ENCODE data around the gene GFPT1.
A peak's percentile ranks its signal among the peaks of the same experiment; 100 is the strongest.

The GFPT1 gene

GRCh38 chr2:69393963-69394362, 6.9 kb upstream of the GFPT1 start:
- DNase-seq (ENCODE audit: low read depth) = no peak
- TF ChIP-seq, protein P1, sequence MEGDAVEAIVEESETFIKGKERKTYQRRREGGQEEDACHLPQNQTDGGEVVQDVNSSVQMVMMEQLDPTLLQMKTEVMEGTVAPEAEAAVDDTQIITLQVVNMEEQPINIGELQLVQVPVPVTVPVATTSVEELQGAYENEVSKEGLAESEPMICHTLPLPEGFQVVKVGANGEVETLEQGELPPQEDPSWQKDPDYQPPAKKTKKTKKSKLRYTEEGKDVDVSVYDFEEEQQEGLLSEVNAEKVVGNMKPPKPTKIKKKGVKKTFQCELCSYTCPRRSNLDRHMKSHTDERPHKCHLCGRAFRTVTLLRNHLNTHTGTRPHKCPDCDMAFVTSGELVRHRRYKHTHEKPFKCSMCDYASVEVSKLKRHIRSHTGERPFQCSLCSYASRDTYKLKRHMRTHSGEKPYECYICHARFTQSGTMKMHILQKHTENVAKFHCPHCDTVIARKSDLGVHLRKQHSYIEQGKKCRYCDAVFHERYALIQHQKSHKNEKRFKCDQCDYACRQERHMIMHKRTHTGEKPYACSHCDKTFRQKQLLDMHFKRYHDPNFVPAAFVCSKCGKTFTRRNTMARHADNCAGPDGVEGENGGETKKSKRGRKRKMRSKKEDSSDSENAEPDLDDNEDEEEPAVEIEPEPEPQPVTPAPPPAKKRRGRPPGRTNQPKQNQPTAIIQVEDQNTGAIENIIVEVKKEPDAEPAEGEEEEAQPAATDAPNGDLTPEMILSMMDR (conservative IDR thresholded peaks at IDR 0.05; ENCODE audit: low read depth, low read length) = no peak
- H3K4me3 ChIP-seq (ENCODE audit: low read length) = no peak overlapping the region

GRCh38 chr2:69390471-69390870, 3.4 kb upstream of the GFPT1 start:
- TF ChIP-seq, protein P1 (conservative IDR thresholded peaks at IDR 0.05; ENCODE audit: low read depth, low read length) = no peak
- H3K4me3 ChIP-seq (ENCODE audit: low read length) = no peak overlapping the region
- no peak for DNase-seq (ENCODE audit: low read depth)

DNA sequence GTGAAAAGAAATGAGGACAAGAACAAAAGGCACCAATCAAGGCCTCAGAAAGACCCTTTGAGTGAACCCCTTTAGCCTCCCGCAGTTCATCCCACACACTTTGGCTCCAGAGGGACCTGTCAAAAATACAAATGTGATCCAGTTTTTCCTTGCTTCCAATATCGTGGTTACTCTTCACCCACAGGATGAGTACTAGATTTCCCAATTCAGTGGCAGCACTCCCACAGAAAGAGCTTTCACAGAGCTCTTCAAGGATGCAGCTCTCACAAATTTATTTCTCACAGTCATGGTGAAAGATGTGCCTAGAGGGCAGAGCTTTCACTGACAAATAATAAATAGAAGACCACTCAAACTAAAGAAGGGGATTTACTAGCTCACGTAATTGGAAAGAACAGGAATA, 3.0 kb upstream of the GFPT1 start:
- no peak for DNase-seq (ENCODE audit: low read depth)
- TF ChIP-seq, protein P1 (conservative IDR thresholded peaks at IDR 0.05; ENCODE audit: low read depth, low read length) = no peak
- H3K4me3 ChIP-seq (ENCODE audit: low read length) = no peak overlapping the region

DNA sequence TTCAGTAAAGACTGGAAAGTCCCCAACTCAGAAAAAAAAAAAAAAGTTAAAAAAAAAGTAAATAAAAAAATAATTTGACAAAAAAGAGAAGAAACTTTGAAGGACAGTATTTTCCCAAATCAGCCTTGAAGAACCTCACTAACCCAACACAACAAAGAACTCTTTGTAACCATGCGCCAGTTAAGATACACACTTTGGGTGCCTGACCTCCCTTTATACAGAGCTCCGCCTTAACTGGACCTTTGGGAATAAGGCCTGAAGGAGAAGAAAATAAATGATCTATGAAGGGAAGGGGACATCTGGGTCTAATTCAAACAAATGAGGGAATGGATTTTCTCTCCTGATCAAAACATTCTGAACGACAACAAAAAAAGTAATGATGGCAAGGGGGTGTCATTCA, 2.2 kb upstream of the GFPT1 start:
- no peak overlapping the region for H3K4me3 ChIP-seq (ENCODE audit: low read length)
- TF ChIP-seq, protein P1 (conservative IDR thresholded peaks at IDR 0.05; ENCODE audit: low read depth, low read length) = no peak
- DNase-seq (ENCODE audit: low read depth) = no peak

GRCh38 chr2:69387770-69388481, 899 bp upstream of the GFPT1 start:
- DNase-seq (ENCODE audit: low read depth) = no peak
- peak overlapping the region; percentile 62 for H3K4me3 ChIP-seq (ENCODE audit: low read length)
- TF ChIP-seq, protein P1 (conservative IDR thresholded peaks at IDR 0.05; ENCODE audit: low read depth, low read length) = no peak

GRCh38 chr2:69386360-69386759, 667 bp downstream of the GFPT1 start:
- TF ChIP-seq, protein P1 (conservative IDR thresholded peaks at IDR 0.05; ENCODE audit: low read depth, low read length) = no peak
- no peak for DNase-seq (ENCODE audit: low read depth)
- peak overlapping the region; percentile 78 for H3K4me3 ChIP-seq (ENCODE audit: low read length)

DNA sequence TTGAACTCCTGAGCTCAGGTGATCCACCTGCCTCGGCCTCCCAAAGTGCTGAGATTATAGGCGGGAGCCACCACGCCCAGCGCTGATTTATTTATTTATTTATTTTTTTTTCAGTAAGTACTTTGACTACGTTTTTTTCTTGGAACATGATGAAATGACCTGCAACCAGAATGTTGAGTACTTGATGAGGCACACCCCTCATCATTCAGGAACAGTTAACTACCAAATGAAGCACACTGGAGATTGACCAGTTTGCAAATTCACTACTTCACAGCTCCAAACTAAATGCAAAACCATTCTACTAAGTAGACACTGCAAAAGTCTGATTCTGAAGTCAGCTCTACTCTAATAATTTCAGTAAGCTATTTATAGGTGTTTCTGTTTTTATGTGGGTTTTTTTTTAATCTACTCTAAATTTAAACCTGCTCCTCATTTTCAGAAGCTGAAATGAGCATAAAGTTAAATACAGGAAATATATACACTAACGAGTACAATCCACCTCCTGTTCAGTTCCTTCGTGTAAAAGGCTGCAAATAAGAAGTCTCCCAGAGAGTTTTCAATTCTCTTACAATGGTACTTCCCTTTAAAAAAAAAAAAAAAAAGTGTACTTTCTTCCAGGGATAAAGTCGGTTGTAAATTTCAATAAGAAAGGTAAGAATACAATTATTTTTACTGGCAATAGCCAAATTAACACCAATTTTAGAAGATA, 1.4 kb downstream of the GFPT1 start:
- TF ChIP-seq, protein P1 (conservative IDR thresholded peaks at IDR 0.05; ENCODE audit: low read depth, low read length) = no peak
- peak overlapping the region; percentile 78 for H3K4me3 ChIP-seq (ENCODE audit: low read length)
- DNase-seq (ENCODE audit: low read depth) = no peak
